ENCODE results near the gene TUFM.
"Not testable (repeated sequence)": the region's sequence is repeated elsewhere in the genome, so short reads cannot be mapped to it uniquely, and the experiment has no call there.

Gene TUFM

DNA sequence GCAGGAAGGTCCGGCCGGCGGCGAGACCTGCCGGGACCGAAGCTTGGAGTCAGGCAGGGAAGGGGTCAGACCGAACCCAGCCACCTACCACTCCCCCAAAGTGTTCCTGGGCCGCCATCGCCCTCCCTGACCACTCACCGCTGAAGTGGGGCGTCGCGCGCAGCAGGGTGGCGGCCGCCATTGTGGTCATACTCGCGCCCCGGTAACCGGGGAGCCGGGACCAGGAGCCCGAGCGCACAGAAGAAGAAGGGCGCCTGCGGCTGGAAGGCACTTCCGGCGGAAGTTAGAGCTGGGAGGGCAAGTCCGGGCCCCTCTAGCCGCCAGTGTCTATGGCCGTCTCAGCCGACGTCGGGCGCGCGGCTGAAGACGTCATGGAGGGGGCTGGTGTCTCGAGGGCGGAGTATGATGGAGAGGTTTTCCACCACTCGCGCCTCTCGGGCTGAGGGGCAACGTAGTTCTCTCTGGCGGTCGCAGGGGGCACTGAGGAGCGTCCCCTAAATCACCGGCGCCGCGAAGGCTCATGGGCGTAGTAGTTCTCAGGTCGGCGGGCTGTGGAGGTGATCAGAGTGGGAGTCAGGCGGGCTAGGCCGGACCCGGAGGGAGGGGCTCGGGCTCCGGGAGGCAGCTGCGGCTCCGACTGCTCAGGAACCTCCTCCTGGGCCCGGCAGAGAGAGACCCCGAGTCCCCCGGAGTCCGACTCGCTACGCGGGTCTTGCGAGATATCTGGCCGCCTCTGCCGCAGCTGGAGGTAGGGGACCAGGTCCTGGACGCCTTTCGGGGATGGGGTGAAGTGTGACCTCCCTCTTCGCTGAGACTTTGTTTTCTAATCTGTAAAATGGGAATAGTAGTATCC is at the start of gene TUFM:
Gene TUFM (minus strand): TSS at position 269 of the 853 bp plus-strand sequence. CDS start 79 bp downstream, at position 190.
- DNase-seq (ENCODE audit: low read depth), result peak; percentile 98

DNA sequence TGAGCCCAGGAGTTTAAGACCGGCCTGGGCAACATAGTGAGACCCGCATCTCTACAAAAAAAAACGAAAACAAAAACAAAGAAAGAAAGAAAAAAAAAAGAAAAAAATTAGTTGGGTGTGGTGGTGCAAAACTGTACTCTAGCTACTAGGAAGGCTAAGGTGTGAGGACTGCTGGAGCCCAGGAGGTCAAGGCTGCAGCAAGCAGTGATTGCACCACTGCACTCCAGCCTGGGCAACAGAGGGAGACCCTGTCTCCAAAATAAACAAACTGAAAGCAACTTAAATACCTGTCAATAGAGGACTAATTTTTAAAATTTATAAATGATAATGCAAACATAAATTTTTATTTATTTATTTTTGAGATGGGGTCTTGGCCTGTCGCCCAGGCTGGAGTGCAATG is 49.5 kb upstream of the TUFM start:
- no peak for DNase-seq (ENCODE audit: low read depth)

DNA sequence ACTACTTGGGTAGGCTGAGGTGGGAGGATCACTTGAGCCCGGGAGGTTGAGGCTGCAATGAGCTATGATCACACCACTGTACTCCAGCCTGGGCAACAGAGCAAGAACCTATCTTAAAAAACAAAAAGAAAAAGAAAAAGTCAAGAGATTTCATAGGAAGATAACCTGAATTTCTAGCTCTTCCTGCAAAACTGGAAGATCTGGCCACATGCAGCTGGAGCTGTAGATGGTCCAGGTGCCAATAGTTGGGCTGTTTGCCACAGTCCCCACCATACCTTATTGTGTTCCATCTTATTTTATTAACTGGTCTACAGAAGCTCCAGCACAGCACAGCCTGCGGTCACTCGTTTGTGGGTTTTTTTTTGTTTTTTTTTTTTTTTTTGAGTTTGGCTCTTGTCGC is 47.1 kb upstream of the TUFM start:
- DNase-seq (ENCODE audit: low read depth), result no peak

DNA sequence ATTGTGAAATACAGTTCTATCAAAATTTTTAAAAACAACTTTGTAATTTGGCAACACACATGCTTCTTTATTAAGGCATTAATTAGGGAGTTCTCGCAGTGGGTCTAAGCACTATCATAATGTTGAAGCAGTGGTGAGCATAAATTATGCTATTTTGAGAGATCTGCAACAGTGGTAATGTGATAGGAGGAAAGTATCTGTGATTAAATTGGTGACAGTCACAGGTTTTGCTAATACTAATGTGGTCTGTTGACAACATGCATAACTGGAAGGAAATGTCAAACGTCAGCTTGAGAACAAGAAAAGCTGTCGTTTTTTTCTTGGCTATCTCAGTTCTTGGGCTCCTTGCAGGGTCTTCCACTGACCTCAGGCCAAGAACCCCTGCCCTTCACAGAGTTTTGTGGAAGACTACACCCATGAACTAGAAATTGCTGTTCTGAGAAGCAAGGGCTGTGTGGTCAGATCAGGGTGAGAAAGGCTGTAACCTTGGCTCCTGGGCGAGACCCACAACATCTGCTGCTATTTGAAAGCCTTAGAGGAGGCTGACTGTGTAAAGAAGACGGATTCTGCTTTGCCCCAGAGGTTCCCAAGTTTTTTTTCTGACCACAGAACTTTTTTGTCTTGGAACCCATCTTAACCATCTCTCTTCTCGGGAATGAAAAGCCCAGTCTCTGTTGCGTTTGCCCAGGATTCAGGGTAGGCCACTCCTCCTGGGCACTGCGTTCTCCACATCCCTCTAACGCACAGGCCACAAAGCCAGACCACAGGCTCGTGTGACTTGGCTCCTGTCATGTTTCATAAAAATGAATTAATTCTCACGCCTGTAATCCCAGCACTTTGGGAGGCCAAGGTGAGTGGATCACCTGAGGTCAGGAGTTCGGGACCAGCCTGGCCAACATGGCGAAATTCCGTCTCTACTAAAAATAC is 46.1 kb upstream of the TUFM start:
- no peak for DNase-seq (ENCODE audit: low read depth)

DNA sequence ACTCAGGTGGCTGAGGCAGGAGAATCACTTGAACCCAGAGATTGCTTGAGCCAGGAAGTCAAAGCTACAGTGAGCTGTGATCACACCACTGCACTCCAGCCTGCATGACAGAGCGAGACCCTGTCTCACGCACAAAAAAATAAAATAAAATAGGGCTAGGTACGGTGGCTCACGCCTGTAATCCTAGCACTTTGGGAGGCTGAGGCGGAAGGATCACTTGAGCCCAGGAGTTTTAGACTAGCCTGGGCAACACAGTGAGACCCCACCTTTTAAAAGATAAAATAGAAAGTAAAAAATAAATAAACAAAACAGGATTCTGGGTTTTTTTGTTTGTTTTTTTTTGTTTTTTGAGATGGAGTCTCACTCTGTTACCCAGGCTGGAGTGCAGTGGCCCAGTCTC is 44.2 kb upstream of the TUFM start:
- DNase-seq (ENCODE audit: low read depth), result not testable (repeated sequence)

DNA sequence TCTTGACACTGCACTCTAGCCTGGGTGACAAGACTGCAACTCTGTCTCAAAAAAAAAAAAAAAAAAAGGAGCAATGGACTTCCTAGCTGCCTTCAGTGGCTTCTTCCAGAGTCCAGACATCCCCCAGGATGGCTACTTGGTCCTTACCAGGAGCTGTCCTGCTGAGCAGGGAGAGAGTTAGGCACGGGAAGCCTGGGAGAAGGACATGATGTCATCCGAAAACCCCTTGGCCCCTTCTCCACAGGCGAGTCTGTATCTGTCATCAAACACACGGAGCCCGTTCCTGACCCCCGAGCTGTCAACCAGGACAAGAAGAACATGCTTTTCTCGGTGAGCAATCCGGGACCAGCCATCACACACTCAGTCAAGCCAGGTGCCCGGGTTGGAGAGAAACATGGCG is 40.8 kb upstream of the TUFM start:
- no peak for DNase-seq (ENCODE audit: low read depth)

DNA sequence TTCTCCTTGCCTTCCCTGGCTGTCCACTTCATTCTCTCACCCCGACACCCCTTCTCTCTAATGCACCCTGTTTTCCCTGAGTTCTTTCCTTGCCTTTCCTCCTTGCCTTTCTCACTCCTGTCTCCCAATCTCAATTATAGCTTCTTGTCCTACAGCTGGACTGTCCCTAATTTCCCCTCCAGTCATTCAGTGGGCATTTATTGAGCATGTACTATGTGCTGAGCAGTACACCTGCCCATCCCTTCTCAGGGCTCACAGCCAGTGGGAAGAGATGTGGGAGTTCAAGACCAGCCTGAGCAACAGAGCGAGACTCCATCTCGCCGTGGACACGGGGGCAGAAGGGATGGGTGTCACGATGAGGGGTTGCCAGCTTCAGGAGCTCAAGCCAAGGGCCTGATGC is 37.9 kb upstream of the TUFM start:
- DNase-seq (ENCODE audit: low read depth), result no peak

DNA sequence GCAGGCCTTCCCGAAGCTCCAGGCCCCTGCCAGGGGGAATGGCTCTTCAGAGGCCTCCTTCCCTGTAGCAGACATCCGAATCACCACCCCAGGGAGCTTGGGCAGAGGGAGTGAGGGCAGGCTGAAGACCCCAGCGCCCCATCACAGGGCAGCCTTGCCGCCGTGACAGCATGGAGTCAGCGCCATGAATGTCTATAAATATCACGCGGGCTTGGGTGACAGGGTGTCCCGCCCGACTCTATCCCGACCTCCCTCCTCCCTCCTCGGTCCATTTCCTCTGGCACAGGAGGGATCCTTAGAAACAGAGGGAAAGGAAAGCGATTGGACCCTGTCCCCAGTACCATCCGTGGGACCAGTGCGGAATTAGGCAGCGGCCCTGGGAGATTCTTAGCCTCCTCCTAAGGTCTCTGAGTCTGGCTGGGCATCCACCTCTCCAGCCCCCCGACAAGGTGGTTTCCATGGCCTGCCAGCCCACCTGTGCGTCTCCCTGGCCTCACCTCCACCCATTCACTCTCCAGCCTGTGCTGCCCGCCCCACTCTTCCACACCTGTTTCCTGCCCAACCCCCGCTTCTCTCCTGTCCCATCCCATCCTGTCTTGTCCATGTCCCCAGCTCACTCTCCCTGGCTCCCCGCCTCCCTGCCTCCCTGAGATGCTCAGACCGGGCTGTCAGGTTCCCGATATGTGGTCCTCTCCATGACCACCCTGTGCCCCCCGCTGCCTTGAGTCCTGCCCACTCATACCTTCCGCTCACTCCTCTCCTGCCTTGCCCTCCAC is 37.3 kb upstream of the TUFM start:
- no peak for DNase-seq (ENCODE audit: low read depth)

DNA sequence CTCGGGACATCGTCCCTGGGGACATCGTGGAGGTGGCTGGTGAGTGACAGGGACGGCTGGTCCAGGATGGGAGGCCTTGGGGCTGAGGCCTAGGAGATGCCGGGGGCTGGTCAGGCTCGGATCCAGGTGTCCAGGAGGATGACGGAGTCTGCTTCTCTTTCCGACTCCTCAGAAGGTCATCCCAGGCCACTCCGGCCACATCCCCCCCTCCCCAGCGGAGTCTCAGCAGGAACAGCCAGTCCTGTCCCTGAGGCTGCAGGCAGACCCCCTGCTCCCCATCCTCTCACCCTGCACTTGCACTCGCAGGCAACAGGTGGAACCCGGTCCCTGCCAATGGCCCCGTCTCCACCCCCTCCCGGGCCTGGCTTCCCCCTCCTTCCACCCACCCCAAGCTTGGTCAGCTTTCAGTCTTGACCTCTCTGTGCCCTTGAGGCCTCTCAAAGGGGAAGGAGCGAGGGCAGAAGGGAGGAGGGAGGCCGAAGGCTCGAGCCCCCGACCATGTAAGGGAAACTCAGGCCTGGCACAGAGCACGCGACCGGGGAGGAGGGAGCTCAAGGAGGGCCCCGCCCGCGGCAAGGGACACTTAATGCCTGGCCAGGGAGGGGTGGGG is 36.5 kb upstream of the TUFM start:
- DNase-seq (ENCODE audit: low read depth), result no peak

DNA sequence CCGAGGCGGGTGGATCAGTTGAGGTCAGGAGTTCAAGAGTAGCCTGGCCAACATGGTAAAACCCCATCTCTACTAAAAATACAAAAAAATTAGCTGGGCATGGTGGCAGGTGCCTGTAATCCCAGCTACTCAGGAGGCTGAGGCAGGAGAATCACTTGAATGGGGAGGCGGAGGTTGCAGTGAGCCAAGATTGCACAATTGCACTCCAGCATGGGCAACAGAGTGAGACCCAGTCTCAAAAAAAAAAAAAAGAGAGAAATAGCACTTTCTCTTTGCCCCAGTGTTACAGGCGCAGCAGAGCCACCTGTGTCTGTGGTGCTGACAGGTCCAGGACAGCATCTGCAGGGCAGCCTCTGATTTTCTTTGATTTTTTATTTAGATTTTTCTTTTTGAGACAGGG is 35.4 kb upstream of the TUFM start:
- DNase-seq (ENCODE audit: low read depth), result not testable (repeated sequence)

DNA sequence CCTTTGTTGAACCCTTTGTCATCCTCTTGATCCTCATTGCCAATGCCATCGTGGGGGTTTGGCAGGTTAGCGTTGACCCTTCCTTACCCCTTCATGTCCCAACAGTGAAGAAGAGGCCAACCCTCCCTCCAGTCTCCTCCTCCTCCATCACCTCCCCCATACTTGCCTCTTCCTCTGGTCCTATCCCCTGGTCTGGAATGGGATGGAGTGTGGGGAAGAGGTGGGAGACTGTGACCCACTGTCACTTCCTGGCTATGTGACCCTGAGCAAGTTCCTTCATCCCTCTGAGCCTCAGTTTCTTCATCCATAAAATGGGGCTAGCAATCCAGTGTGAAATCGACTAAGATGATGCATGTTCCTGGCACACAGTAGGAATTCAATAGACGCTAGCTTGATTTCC is 34.8 kb upstream of the TUFM start:
- no peak for DNase-seq (ENCODE audit: low read depth)

DNA sequence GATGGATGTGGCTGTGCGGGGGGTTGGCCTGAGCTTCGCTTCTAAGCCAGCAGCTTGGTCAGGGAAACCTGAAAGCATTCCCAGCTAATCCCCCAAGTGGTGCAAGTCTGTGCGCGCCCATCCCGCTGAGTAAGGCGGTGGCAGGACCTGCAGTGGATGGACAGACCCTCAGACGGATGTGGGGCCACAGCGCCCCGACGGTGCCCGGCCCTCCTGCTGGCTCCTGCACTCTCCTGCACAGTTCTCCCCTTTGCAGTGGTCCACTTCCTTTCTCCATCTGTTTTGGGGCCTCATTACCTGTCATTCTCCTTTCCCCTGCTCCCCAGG is 34.4 kb upstream of the TUFM start:
- DNase-seq (ENCODE audit: low read depth), result no peak

DNA sequence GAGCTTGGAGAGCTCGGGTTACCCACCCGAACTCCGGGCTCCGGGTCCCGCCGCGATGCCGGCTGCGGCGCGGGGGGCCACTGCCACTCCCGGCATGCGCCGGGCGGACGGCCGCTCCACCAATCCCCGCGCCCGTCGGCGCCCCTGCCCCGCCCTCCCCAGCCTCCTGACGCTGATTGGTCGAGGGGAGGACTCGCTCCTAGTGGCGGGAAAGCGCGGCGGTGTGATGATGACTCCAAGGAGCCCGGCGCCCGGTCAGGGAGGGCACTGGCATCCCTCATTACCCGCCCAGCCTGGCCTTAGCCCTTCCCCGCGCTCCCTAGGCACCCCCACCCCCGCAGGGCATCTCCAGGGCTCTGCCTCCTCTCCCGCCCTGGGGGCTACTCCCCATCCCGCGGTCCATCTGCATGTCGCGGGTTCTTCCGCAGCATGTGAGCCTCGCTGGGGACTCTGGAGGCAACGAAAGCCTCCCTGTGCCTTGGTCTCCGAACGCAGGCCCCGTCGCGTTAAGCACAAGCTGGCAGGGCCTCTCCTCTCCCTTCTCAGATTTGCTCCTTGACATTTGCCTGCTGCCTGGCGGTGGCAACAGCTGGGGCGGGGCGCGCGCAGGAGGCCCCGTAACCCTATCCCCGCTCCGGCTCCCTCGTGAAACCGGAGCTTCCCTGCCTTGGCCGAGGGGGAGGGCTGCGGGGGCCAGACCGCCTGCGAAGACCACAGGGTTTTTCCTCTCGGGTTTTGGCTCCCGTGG is 33.9 kb upstream of the TUFM start:
- DNase-seq (ENCODE audit: low read depth), result peak; percentile 92

DNA sequence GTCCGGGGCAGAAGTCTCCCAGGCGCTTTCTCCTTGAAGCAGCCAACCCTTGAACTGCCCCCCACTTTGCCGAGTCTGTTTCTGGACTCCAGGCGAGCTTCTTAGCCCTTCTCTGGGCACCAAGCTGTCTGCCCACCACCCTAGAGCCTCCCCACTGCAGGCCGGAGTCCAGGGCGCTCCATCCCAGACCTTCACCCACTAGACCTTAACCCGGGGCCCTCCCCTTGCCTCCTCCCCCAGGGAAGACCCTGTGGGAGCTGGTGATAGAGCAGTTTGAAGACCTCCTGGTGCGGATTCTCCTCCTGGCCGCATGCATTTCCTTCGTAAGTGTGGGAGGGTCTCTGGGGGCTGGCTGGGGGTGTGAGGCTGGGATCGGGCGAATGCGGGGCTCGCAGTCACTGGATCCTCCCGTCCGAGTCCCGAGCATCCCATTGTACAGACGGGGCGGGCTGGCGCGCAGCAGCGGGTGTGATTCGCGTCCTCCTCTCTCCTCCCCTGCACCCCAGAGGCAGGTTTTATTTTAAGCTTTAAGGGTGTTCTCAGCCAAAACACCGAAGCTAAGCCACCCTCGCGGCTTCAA is 33.2 kb upstream of the TUFM start:
- no peak for DNase-seq (ENCODE audit: low read depth)

DNA sequence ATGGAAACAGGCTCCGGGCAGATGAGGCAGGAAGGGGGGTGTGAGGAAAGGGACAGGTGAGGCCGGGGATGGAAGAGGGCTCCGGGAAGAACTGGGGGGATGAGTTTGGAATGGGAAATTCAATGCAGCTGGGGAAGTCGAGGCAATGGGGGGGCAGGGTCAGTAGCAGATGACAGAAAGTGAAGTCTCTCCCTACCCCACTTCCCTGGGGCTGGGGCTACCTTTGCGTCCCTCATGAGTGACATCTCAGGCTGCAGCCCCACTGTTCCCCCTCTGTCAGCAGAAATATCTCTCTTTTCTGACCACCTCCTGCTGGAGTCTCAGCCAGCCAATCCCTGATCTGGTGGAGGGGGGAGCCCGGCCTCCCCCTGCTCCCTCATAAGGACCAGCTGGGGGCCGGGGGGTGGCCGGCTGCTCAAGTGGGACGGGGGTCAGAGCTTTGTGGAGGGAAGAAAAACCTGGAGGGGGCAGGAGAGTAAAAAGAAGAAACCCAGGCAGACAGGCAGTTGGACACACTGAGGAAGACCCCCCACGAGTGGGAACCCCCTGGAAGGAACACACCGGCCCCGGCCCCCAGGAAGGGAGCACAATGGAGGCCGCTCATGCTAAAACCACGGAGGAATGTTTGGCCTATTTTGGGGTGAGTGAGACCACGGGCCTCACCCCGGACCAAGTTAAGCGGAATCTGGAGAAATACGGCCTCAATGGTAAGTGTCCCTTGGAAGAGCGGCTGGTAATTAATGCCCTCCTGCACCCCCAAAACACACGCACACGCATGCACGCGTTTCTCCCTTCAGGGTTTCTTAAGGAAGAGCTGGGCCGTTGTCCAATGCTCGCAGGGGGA is 32.2 kb upstream of the TUFM start, which contains the start of gene ATP2A1:
Gene ATP2A1 (plus strand): TSS at position 406 of the 844 bp plus-strand sequence. CDS start 184 bp downstream, at position 590.
- no peak for DNase-seq (ENCODE audit: low read depth)

DNA sequence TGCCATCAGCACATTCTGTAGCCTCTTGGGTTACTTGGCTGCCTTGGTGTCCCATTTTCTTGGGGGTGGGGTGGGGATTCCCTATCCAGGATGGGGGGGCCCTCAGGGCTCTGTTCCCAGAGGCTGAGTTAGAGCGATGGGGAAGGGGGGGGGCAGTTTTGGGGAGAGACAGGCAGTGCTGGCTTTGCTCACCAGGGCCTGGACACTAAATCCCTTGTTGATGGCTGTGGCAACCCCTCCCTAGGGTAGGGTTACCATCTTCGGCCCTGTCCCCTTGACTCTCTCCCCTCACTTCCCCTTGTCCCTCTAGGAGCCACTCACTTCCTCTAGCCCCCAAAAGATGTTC is 31.5 kb upstream of the TUFM start:
- DNase-seq (ENCODE audit: low read depth), result no peak

DNA sequence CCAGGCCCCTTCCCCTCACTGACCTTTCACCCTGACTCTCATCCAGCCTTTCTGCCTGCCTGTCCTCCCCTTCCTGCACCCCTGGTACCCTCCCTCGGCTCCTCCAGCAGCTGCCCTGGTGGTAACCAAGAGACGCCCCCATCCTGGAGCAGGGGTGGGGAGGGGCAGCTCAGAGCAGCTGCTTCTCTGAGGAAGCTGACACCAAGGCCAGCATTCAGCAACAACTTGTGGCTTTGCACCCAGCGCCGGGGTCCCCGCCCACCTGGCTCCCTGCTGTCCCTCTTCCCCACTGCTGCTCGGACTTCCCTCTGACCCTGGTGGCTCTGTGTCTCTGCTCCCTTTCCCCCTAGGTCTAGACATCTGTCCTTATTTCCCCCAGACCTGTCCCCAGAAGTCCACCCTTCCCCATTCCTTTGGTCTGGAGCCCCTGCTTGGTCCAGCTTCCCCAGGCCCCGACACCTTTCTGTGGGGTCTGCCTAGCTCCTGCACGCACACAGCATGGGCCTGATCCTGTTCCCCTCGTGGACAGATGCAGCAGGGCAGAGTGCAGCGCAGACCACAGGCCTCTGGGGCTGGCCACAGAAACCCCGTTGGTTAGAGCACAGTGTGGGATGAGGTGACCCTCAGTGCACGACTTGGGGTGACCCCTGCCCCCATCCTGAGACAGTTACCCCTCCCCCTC is 31.0 kb upstream of the TUFM start:
- DNase-seq (ENCODE audit: low read depth), result no peak

DNA sequence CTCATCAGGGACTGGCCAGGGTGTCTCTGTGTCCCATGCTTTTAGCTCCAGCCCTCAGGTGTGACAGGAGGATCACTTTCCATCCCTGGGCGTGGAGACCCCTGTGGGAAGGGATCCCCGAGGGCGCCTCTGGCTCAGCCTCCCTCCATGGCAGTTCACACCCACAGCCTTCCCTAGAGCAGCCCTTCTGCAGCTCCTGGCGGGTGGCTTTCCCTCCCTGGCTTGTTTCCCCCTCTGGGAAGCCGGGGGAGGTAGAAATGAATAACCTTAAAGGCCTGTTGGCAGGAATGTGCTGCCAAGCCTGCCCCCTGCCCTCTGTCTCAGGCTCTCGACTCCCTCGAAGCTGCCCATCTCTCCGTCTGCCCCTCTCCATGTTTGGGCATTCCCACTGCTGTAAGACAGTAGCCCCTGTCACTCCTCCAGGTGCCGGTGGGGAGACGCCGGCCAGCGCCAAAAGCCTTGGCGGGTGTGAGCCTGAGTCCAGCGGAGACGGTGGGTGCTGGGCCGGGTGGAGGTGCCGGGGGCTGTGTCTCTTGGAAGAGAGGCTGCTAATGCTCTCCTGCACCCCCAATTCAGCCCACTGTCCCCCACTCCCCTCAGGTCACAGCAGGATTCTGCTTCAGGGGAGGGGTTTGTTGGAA is 30.0 kb upstream of the TUFM start:
- no peak for DNase-seq (ENCODE audit: low read depth)
